GM06990 (cell line): ENCODE results near the gene HOXB6.

ENCODE experiments used
- DNase-seq: peaks from one replicate; pipeline ENCODE4 v3.0.0-alpha.2; 2011; ENCODE audit not compliant: insufficient read length; ENCODE audit errors: extremely low read depth
- H3K27me3 ChIP-seq: replicated peaks from 2 replicates; pipeline ENCODE4 v1.6.0; 2011; ENCODE audit warnings: low read length; ENCODE audit not compliant: control insufficient read depth, insufficient read depth
- H3K36me3 ChIP-seq: 2 replicates; pipeline ENCODE4 v1.5.1; 2011; ENCODE audit warnings: low read length; ENCODE audit not compliant: control insufficient read depth, insufficient read depth
- H3K4me3 ChIP-seq: replicated peaks from 2 replicates; pipeline ENCODE4 v1.5.1; 2011; ENCODE audit warnings: low read depth, mild to moderate bottlenecking, control low read depth, low read length
- CTCF ChIP-seq: IDR thresholded peaks from 2 replicates; pipeline ENCODE4 v1.5.1; 2011; ENCODE audit warnings: low read length, control low read depth, mild to moderate bottlenecking, inconsistent platforms; ENCODE audit not compliant: insufficient read depth, poor library complexity, severe bottlenecking

Gene HOXB6

GRCh38 chr17:48601539-48602425 is 3.0 kb downstream of the HOXB6 start:
- Histone ChIP-seq H3K36me3 (no peaks in the 10 kb centered on the region), H3K4me3 (no peak overlapping the region), H3K27me3 (peaks cover 4% of the 10 kb centered on the region; the same call in 1 of the 2 replicates)
- no peak for DNase-seq
- no peak for TF ChIP-seq CTCF

- Histone ChIP-seq H3K36me3 (no peaks in the 10 kb centered on the region), H3K27me3 (peaks cover 4% of the 10 kb centered on the region; the same call in 1 of the 2 replicates), H3K4me3 (no peak overlapping the region)
- no peak for TF ChIP-seq CTCF
- no peak for DNase-seq
Measured at GRCh38 chr17:48601207-48601538, 3.6 kb downstream of the HOXB6 start.

DNA sequence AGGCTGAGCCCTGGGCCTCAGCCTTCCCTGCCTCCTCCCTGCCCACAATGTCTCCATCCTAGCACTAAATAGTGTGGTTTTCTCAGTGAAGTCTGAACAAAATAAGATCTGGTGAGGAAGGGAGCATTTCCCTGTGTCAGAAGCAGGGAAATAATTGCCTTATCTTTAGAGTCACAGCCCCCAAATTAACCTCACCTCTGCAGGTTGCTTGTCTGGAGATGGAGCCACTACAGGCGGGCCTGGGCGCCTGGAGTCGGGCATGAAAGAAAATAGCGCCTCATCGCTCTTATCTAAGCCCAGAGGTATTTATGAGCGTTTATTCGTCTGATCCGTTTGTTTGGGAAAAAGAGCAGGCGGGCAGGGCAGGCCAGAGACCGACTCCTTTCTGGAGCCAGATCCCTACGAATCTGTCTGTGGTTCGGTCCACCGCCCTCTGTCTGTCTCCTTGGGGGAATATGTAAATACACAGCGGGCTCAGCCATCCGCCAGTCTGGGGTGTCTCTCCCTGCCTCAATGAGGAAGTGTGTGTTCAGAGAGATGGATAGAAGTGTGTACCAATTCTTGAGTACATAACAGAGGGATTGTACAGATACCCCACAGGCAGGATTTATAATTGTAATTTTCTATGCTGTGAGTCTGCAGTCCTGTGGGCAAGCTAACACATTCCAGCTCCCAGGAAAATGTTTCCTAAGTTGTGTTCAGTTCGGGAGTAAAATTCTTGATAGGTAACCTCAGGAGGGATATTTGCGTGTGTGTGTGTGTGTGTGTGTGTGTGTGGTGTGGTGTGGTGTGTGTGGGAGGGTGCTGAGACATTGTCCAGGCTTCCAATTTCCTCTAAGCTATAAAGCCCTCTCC is 4.3 kb downstream of the HOXB6 start:
- no peak for TF ChIP-seq CTCF
- H3K4me3 ChIP-seq = no peak overlapping the region
- H3K27me3 ChIP-seq = peaks cover 4% of the 10 kb centered on the region; the same call in 1 of the 2 replicates
- no peaks in the 10 kb centered on the region; the same call in 1 of the 2 replicates for H3K36me3 ChIP-seq
- no peak for DNase-seq

DNA sequence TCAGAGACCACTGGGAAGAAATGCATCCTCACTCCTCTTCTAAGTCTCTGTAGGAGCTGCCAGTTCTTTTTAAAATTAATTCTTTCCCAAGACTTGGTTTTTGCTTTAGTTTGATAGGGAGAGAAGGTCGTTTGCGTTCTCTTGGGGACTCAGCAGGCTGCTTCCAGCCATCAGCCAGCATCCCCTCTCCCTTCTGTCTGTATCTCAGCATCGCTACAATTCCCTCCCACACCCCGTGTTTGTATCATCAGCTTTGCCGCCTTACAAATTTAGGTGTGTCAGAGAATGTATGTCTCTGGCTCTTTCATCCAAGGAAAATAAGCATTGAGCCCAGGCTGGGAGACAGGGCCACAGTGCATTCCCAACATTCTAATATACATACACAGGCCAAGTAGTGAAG is 5.4 kb downstream of the HOXB6 start:
- no peak for TF ChIP-seq CTCF
- Histone ChIP-seq H3K27me3 (peaks cover 4% of the 10 kb centered on the region; the same call in 1 of the 2 replicates), H3K36me3 (no peaks in the 10 kb centered on the region; the same call in 1 of the 2 replicates), H3K4me3 (no peak overlapping the region)
- DNase-seq = no peak

DNA sequence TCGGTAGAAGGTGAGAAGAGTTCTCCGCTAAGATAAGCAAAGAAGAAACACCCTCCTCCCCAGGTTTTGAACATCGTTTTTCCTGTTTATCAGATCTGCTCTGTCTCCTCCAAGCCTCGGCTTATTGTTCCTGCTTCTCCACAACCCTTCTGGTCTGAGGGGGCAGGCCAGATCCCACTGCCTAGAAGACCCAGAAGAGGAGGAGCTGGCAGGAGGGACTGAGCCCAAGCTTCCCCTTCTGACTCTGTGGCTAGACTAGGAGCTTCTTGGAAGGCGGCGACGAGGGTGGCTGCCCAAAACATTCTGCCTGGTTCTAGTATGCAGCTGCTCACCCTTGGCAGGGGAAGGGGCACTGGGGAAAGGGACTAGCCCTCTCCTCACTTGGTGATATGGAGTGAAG is 6.0 kb downstream of the HOXB6 start:
- no peaks in the 10 kb centered on the region; the same call in 1 of the 2 replicates for H3K36me3 ChIP-seq
- TF ChIP-seq CTCF = no peak
- no peak for DNase-seq
- H3K27me3 ChIP-seq = peaks cover 4% of the 10 kb centered on the region; the same call in 1 of the 2 replicates
- H3K4me3 ChIP-seq = no peak overlapping the region
